ENCODE data around the gene APC.
A peak's percentile ranks its signal among the peaks of the same experiment; 100 is the strongest.

The APC gene

DNA sequence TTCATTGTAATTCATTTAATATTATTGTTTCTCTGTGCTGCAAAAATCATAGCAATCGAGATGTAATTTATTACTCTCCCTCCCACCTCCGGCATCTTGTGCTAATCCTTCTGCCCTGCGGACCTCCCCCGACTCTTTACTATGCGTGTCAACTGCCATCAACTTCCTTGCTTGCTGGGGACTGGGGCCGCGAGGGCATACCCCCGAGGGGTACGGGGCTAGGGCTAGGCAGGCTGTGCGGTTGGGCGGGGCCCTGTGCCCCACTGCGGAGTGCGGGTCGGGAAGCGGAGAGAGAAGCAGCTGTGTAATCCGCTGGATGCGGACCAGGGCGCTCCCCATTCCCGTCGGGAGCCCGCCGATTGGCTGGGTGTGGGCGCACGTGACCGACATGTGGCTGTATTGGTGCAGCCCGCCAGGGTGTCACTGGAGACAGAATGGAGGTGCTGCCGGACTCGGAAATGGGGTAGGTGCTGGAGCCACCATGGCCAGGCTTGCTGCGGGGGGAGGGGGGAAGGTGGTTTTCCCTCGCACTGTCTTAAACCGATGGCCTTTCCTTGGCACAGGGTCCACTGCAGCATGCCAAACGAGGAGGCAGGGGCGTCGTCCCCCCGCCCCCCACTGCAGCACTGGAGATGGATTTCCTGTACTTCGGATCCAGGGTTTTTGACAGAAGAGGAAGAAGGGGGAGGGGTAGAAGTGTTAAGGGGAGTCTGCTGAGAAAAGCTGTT lies at the start of gene APC:
Gene APC, plus strand, starts transcription at position 423 of the 728 bp plus-strand sequence. CDS start 17,006 bp downstream, outside the sequence.
- DNase-seq (ENCODE audit: low read depth), result peak; percentile 49
- TF ChIP-seq CTCF (IDR thresholded peaks at IDR 0.05; ENCODE audit: control insufficient read depth, insufficient read depth, low read depth, low read length, missing control alignments), result no peak
- H3K4me3 ChIP-seq (ENCODE audit: control insufficient read depth, low read depth, low read length), result peak within 1 kb of the TSS; percentile 79

- DNase-seq (ENCODE audit: low read depth), result no peak
These were observed 48.4 kb upstream of the APC start for GRCh38 chr5:112689155-112689909.

GRCh38 chr5:112690605-112691338 lies 46.9 kb upstream of the APC start:
- DNase-seq (ENCODE audit: low read depth), result no peak
- TF ChIP-seq CTCF (IDR thresholded peaks at IDR 0.05; ENCODE audit: control insufficient read depth, insufficient read depth, low read depth, low read length, missing control alignments), result no peak
- no peak overlapping the region for H3K4me3 ChIP-seq (ENCODE audit: control insufficient read depth, low read depth, low read length)

More at GRCh38 chr5:112689155-112689909, 48.4 kb upstream of the APC start:
- no peak for TF ChIP-seq CTCF (IDR thresholded peaks at IDR 0.05; ENCODE audit: control insufficient read depth, insufficient read depth, low read depth, low read length, missing control alignments)
- H3K4me3 ChIP-seq (ENCODE audit: control insufficient read depth, low read depth, low read length), result no peak overlapping the region

DNA sequence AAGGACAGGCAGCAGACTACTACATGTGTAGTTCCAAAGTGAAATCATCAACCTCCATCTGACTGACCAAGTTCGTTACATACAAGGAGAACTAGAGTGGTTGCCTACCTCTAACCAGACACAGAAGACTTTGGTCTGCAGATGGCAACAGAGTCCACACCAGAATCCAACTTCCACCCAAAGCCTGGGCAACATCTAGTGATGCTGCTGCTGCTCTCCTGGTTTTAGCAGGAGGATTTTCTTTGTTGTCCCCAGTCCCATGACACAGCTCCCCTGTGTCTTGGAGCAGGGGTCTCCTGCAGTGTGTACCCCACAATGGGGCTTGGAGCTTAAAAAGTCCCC lies 46.4 kb upstream of the APC start:
- TF ChIP-seq CTCF (IDR thresholded peaks at IDR 0.05; ENCODE audit: control insufficient read depth, insufficient read depth, low read depth, low read length, missing control alignments), result no peak
- no peak for DNase-seq (ENCODE audit: low read depth)
- no peak overlapping the region for H3K4me3 ChIP-seq (ENCODE audit: control insufficient read depth, low read depth, low read length)

- TF ChIP-seq CTCF (IDR thresholded peaks at IDR 0.05; ENCODE audit: control insufficient read depth, insufficient read depth, low read depth, low read length, missing control alignments), result peak; percentile 28
- DNase-seq (ENCODE audit: low read depth), result no peak
- H3K4me3 ChIP-seq (ENCODE audit: control insufficient read depth, low read depth, low read length), result no peak overlapping the region
These were observed 45.9 kb upstream of the APC start for GRCh38 chr5:112691758-112692157.

- no peak for TF ChIP-seq CTCF (IDR thresholded peaks at IDR 0.05; ENCODE audit: control insufficient read depth, insufficient read depth, low read depth, low read length, missing control alignments)
- no peak for DNase-seq (ENCODE audit: low read depth)
These were observed 45.2 kb upstream of the APC start for GRCh38 chr5:112692472-112692871.

More at GRCh38 chr5:112692472-112692871, 45.2 kb upstream of the APC start:
- H3K4me3 ChIP-seq (ENCODE audit: control insufficient read depth, low read depth, low read length), result no peak overlapping the region

Measured in AG09309 (cell line).